MCF 10A (cell line): ENCODE data around the gene PLEKHH1. TPM values are rescaled to one million over a fixed set of nuclear protein-coding genes. Genes with fewer than 3 reads are reported as not detected.

ENCODE experiments used
- BruUV-seq: library from RNA; stranded (reverse); fragments of 400-500 nt; replicated peaks from 2 replicates; lab custom pipeline; 2021; lab: Mats Ljungman, UMichigan
- CTCF ChIA-PET: fragments of 300-600 bp; sonication (Branson Sonifier 250); formaldehyde crosslinking; extraction: SDS; loops from one replicate; lab custom pipeline; 2021; ENCODE audit warnings: antibody characterized with exemption, inconsistent platforms; lab: Yijun Ruan, JAX
- POLR2A ChIA-PET: fragments of 300-600, 350-650 bp; sonication (Branson Sonifier 250); formaldehyde crosslinking; extraction: SDS; loops from one replicate; lab custom pipeline; 2020; ENCODE audit warnings: antibody characterized with exemption, inconsistent platforms; lab: Yijun Ruan, JAX
- DNase-seq: peaks from one replicate; pipeline ENCODE4 v3.0.0-alpha.2; 2018; ENCODE audit not compliant: unreplicated experiment
- H3K27ac Mint-ChIP-seq: one replicate; pipeline ENCODE4 v1.8.0; 2022; ENCODE audit warnings: mild to moderate bottlenecking, low read depth, mixed read lengths; ENCODE audit not compliant: unreplicated experiment
- H3K27me3 Mint-ChIP-seq: one replicate; pipeline ENCODE4 v1.8.0; 2022; ENCODE audit warnings: mixed read lengths; ENCODE audit not compliant: insufficient read depth, unreplicated experiment
- H3K36me3 Mint-ChIP-seq: one replicate; pipeline ENCODE4 v1.8.0; 2022; ENCODE audit warnings: mild to moderate bottlenecking, moderate library complexity, mixed read lengths; ENCODE audit not compliant: insufficient read depth, unreplicated experiment
- H3K4me1 Mint-ChIP-seq: one replicate; pipeline ENCODE4 v1.8.0; 2022; ENCODE audit warnings: mixed read lengths; ENCODE audit not compliant: insufficient read depth, unreplicated experiment
- H3K4me3 Mint-ChIP-seq: one replicate; pipeline ENCODE4 v1.8.0; 2022; ENCODE audit warnings: mild to moderate bottlenecking, moderate library complexity, mixed read lengths; ENCODE audit not compliant: unreplicated experiment
- H3K9me3 Mint-ChIP-seq: one replicate; pipeline ENCODE4 v1.8.0; 2022; ENCODE audit warnings: mixed read lengths; ENCODE audit not compliant: unreplicated experiment
- CTCF ChIP-seq: fragments of 200-600 bp; IDR thresholded peaks from one replicate; pipeline ENCODE4 v1.8.0; 2022; ENCODE audit warnings: antibody characterized with exemption, mild to moderate bottlenecking; ENCODE audit not compliant: unreplicated experiment
- intact Hi-C: fragments of 100-400 bp; cut with micrococcal nuclease; formaldehyde crosslinking; loops from 2 replicates; pipeline ENCODE4 v1.14.1; 2022
- total RNA-seq: library from RNA; stranded (reverse); gene quantifications from 2 replicates; pipeline ENCODE4 v1.2.3, GENCODE V29; 2022

The PLEKHH1 gene
- total RNA-seq, 1 experiment from 2014 or later, result 5.8 TPM

DNA sequence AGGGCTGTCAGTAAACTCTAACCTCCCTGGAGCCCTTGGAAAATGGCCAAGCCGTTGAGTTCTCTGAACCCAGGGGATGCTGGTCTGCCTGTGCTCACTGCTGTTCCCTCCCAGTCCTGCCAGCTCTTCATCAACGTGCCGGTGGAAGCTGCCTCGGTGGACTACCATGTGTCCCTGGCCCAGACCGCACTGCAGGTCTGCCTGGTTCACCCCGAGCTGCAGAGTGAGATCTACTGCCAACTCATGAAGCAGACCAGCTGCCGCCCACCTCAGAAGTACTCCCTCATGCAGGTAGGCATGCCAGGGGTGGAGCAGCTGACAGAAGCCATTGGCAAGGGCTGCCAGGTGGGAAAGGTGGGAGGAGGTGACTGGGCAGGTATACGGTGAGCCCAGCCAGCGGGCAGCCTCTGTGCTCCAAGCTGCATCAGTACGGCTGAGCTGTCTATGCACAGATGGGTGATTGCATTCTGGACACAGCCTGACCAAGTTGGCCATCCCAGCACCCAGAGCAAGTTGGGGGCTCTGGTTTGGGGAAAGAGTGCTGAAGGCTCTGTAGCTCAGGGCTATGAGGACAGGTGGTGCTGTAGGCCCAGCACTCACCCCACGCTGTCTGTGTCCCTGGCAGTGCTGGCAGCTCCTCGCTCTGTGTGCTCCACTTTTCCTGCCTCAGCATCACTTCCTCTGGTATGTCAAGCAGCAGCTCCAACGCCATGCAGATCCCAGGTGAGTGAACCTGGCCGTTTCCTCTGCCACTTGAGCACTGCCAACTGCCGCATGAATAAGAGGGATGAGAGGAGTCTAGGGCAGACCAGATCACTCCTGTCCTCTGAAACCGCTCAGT, 45.0 kb downstream of the PLEKHH1 start:
- ChIA-PET POLR2A (interaction anchor here (0.6 to 0.7 kb wide), 3 partner anchors 12 to 97 kb away, joined by 3 to 4 read pairs (median 3); no protein-coding TSS in a partner anchor), CTCF (interaction anchor here (1.2 to 4.4 kb wide), 3 partner anchors 52 to 151 kb away, joined by 3 to 38 read pairs (median 8); no protein-coding TSS in a partner anchor)
- intact Hi-C loops, result no loop called here
- DNase-seq, result no peak
- no TSS peak for BruUV-seq
- Mint-ChIP-seq H3K4me1 (no peaks in the 10 kb centered on the region), H3K27me3 (no peaks in the 10 kb centered on the region), H3K36me3 (no peaks in the 10 kb centered on the region), H3K27ac (no peak overlapping the region), H3K9me3 (no peaks in the 10 kb centered on the region), H3K4me3 (no peak overlapping the region)
- no peak for TF ChIP-seq CTCF

DNA sequence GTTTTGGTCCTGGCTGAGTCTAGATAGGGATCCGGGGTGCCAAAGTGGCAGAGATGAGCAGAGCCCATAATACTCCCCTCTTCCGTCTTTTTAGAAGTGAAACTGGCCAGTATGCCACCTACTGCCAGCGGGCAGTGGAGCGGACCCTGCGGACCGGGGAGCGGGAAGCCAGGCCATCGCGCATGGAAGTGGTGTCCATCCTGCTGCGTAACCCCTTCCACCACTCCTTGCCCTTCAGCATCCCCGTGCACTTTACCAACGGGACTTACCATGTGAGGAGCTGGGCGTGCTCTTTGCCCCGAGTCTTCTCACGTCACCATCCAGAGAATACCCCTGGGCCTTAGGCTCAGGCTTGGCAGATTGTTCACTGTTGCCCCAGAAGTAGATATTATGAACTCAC, 46.0 kb downstream of the PLEKHH1 start:
- H3K9me3 Mint-ChIP-seq, result no peaks in the 10 kb centered on the region
- H3K27ac Mint-ChIP-seq, result no peak overlapping the region
- H3K36me3 Mint-ChIP-seq, result no peaks in the 10 kb centered on the region
- POLR2A ChIA-PET, result no interaction called here
- BruUV-seq, result no TSS peak
- intact Hi-C loops, result no loop called here
- no peak for TF ChIP-seq CTCF
- H3K27me3 Mint-ChIP-seq, result no peaks in the 10 kb centered on the region
- DNase-seq, result no peak
- CTCF ChIA-PET, result interaction anchor here (0.9 to 6.8 kb wide), 5 partner anchors 8 to 153 kb away, joined by 5 to 56 read pairs (median 38); no protein-coding TSS in a partner anchor
- no peaks in the 10 kb centered on the region for H3K4me1 Mint-ChIP-seq
- H3K4me3 Mint-ChIP-seq, result no peak overlapping the region

- Mint-ChIP-seq H3K27me3 (no peaks in the 10 kb centered on the region), H3K9me3 (no peaks in the 10 kb centered on the region), H3K36me3 (no peaks in the 10 kb centered on the region), H3K27ac (no peak overlapping the region), H3K4me3 (no peak overlapping the region), H3K4me1 (no peaks in the 10 kb centered on the region)
- ChIA-PET CTCF (interaction anchor here (0.6 to 6.8 kb wide), 5 partner anchors 8 to 154 kb away, joined by 4 to 56 read pairs (median 38); no protein-coding TSS in a partner anchor), POLR2A (no interaction called here)
- intact Hi-C loops, result no loop called here
- no TSS peak for BruUV-seq
- TF ChIP-seq CTCF, result no peak
- DNase-seq, result no peak
Observed at GRCh38 chr14:67579636-67580035, 46.5 kb downstream of the PLEKHH1 start.
